HUES48 (cell line): ENCODE data around the gene CSRP3.

Experiments used
- H3K27ac ChIP-seq: one replicate; pipeline ENCODE4 v1.7.0; 2013; ENCODE audit warnings: low read depth, low read length, inconsistent platforms
- H3K27me3 ChIP-seq: 2 replicates; pipeline ENCODE4 v1.6.1; 2013; ENCODE audit warnings: mild to moderate bottlenecking, low read length; ENCODE audit not compliant: control insufficient read depth, insufficient read depth
- H3K36me3 ChIP-seq: 2 replicates; pipeline ENCODE4 v1.6.1; 2013; ENCODE audit warnings: low read length; ENCODE audit not compliant: control insufficient read depth, insufficient read depth
- H3K4me1 ChIP-seq: 2 replicates; pipeline ENCODE4 v1.6.1; 2013; ENCODE audit warnings: mild to moderate bottlenecking, low read length; ENCODE audit not compliant: control insufficient read depth, insufficient read depth
- H3K4me3 ChIP-seq: 2 replicates; pipeline ENCODE4 v1.5.1; 2013; ENCODE audit warnings: mild to moderate bottlenecking, low read depth, low read length
- H3K9ac ChIP-seq: 2 replicates; pipeline ENCODE4 v1.6.1; 2013; ENCODE audit warnings: mild to moderate bottlenecking, low read depth, low read length, moderate library complexity
- H3K9me3 ChIP-seq: 2 replicates; pipeline ENCODE4 v1.6.1; 2013; ENCODE audit warnings: low read length; ENCODE audit not compliant: control insufficient read depth, insufficient read depth

The CSRP3 gene

GRCh38 chr11:19225123-19225522 is 23.3 kb upstream of the CSRP3 start:
- no peaks in the 10 kb centered on the region for H3K9me3 ChIP-seq
- H3K36me3 ChIP-seq = peaks cover 50% of the 10 kb centered on the region
- H3K9ac ChIP-seq = no peak overlapping the region
- H3K27me3 ChIP-seq = no peaks in the 10 kb centered on the region
- H3K27ac ChIP-seq = no peak overlapping the region
- no peaks in the 10 kb centered on the region for H3K4me1 ChIP-seq
- no peak overlapping the region for H3K4me3 ChIP-seq

- Histone ChIP-seq H3K9me3 (no peaks in the 10 kb centered on the region), H3K27me3 (no peaks in the 10 kb centered on the region), H3K4me1 (no peaks in the 10 kb centered on the region), H3K9ac (no peak overlapping the region), H3K4me3 (no peak overlapping the region), H3K27ac (no peak overlapping the region), H3K36me3 (peaks cover 28% of the 10 kb centered on the region)
Measured at GRCh38 chr11:19220903-19221724, 19.3 kb upstream of the CSRP3 start.

GRCh38 chr11:19218786-19219460 is 17.1 kb upstream of the CSRP3 start:
- H3K27me3 ChIP-seq = no peaks in the 10 kb centered on the region
- H3K9ac ChIP-seq = no peak overlapping the region
- no peak overlapping the region for H3K4me3 ChIP-seq
- no peaks in the 10 kb centered on the region for H3K4me1 ChIP-seq
- no peaks in the 10 kb centered on the region for H3K9me3 ChIP-seq
- 0 out of 2 replicates have a peak, but pooled peaks cover 7% of the 10 kb centered on the region for H3K36me3 ChIP-seq
- H3K27ac ChIP-seq = no peak overlapping the region

- no peak overlapping the region for H3K9ac ChIP-seq
- H3K4me3 ChIP-seq = no peak overlapping the region
- H3K36me3 ChIP-seq = 0 out of 2 replicates have a peak, but pooled peaks cover under 1% of the 10 kb centered on the region
- H3K27ac ChIP-seq = no peak overlapping the region
- H3K27me3 ChIP-seq = no peaks in the 10 kb centered on the region
- no peaks in the 10 kb centered on the region for H3K4me1 ChIP-seq
- H3K9me3 ChIP-seq = no peaks in the 10 kb centered on the region
Measured at GRCh38 chr11:19218216-19218615, 16.4 kb upstream of the CSRP3 start.

- no peaks in the 10 kb centered on the region for H3K9me3 ChIP-seq
- H3K4me3 ChIP-seq = no peak overlapping the region
- H3K4me1 ChIP-seq = no peaks in the 10 kb centered on the region
- H3K27ac ChIP-seq = no peak overlapping the region
- no peaks in the 10 kb centered on the region for H3K36me3 ChIP-seq
- no peaks in the 10 kb centered on the region for H3K27me3 ChIP-seq
- no peak overlapping the region for H3K9ac ChIP-seq
Measured at GRCh38 chr11:19216709-19217374, 15.1 kb upstream of the CSRP3 start.

GRCh38 chr11:19216021-19216420 is 14.2 kb upstream of the CSRP3 start:
- no peak overlapping the region for H3K4me3 ChIP-seq
- no peak overlapping the region for H3K27ac ChIP-seq
- H3K4me1 ChIP-seq = no peaks in the 10 kb centered on the region
- H3K27me3 ChIP-seq = no peaks in the 10 kb centered on the region
- H3K9me3 ChIP-seq = no peaks in the 10 kb centered on the region
- no peak overlapping the region for H3K9ac ChIP-seq
- H3K36me3 ChIP-seq = no peaks in the 10 kb centered on the region

GRCh38 chr11:19209617-19210370 is 8.0 kb upstream of the CSRP3 start:
- Histone ChIP-seq H3K9ac (no peak overlapping the region), H3K36me3 (no peaks in the 10 kb centered on the region), H3K27me3 (no peaks in the 10 kb centered on the region), H3K27ac (no peak overlapping the region), H3K9me3 (no peaks in the 10 kb centered on the region), H3K4me3 (no peak overlapping the region), H3K4me1 (peaks cover 2% of the 10 kb centered on the region; the same call in 1 of the 2 replicates)

- Histone ChIP-seq H3K4me3 (no peak overlapping the region), H3K36me3 (no peaks in the 10 kb centered on the region), H3K9ac (no peak overlapping the region), H3K9me3 (no peaks in the 10 kb centered on the region), H3K4me1 (peaks cover 2% of the 10 kb centered on the region; the same call in 1 of the 2 replicates), H3K27me3 (no peaks in the 10 kb centered on the region), H3K27ac (no peak overlapping the region)
Measured at GRCh38 chr11:19208959-19209546, 7.3 kb upstream of the CSRP3 start.

- Histone ChIP-seq H3K4me1 (peaks cover 2% of the 10 kb centered on the region; the same call in 1 of the 2 replicates), H3K4me3 (no peak overlapping the region), H3K36me3 (no peaks in the 10 kb centered on the region), H3K27me3 (no peaks in the 10 kb centered on the region), H3K9me3 (no peaks in the 10 kb centered on the region), H3K27ac (no peak overlapping the region), H3K9ac (no peak overlapping the region)
Measured at GRCh38 chr11:19208181-19208580, 6.4 kb upstream of the CSRP3 start.

- no peak overlapping the region for H3K9ac ChIP-seq
- H3K27ac ChIP-seq = no peak overlapping the region
- no peaks in the 10 kb centered on the region for H3K36me3 ChIP-seq
- H3K27me3 ChIP-seq = no peaks in the 10 kb centered on the region
- H3K9me3 ChIP-seq = no peaks in the 10 kb centered on the region
- peaks cover 2% of the 10 kb centered on the region; the same call in 1 of the 2 replicates for H3K4me1 ChIP-seq
- no peak overlapping the region for H3K4me3 ChIP-seq
Measured at GRCh38 chr11:19204836-19205235, 3.1 kb upstream of the CSRP3 start.
